AG09309 (cell line): Measurements from ENCODE around the gene FHOD3.
A peak's percentile ranks its signal among the peaks of the same experiment; 100 is the strongest.

Experiments
- DNase-seq: peaks from one replicate; pipeline ENCODE4 v3.0.0-alpha.2; 2010; ENCODE audit warnings: low read depth
- H3K4me3 ChIP-seq: 2 replicates; pipeline ENCODE4 v1.5.1; 2011; ENCODE audit warnings: mild to moderate bottlenecking, low read depth, low read length, moderate library complexity; ENCODE audit not compliant: control insufficient read depth
- TF ChIP-seq, protein P1 (sequence below): IDR thresholded peaks from 2 replicates; pipeline ENCODE4 v1.5.1; 2011; ENCODE audit warnings: mild to moderate bottlenecking, low read depth, low read length, inconsistent platforms; ENCODE audit not compliant: insufficient read depth, control insufficient read depth; ENCODE audit errors: missing control alignments

FHOD3 gene

DNA sequence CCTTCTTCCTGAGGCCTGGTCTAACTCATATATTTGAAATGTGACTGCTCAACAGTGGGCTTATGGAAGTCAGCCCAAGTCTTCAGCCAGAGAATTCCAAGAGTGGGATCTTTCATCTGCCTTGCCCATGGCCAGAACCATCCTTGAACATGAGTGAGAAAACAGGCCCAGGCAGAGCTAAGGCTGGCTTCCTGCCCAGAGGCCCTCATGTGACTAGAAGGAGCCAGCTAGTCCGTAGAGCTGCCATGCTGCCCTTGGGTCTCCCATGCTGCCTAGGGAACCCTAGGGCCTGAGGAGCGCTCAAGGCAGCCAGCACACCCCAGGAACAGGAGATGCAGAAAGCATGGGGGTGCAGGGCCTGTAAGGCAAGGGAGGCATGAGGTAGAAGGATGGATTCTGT, 203.6 kb downstream of the FHOD3 start:
- no peak overlapping the region for H3K4me3 ChIP-seq
- DNase-seq = no peak
- TF ChIP-seq, protein P1, sequence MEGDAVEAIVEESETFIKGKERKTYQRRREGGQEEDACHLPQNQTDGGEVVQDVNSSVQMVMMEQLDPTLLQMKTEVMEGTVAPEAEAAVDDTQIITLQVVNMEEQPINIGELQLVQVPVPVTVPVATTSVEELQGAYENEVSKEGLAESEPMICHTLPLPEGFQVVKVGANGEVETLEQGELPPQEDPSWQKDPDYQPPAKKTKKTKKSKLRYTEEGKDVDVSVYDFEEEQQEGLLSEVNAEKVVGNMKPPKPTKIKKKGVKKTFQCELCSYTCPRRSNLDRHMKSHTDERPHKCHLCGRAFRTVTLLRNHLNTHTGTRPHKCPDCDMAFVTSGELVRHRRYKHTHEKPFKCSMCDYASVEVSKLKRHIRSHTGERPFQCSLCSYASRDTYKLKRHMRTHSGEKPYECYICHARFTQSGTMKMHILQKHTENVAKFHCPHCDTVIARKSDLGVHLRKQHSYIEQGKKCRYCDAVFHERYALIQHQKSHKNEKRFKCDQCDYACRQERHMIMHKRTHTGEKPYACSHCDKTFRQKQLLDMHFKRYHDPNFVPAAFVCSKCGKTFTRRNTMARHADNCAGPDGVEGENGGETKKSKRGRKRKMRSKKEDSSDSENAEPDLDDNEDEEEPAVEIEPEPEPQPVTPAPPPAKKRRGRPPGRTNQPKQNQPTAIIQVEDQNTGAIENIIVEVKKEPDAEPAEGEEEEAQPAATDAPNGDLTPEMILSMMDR = no peak

DNA sequence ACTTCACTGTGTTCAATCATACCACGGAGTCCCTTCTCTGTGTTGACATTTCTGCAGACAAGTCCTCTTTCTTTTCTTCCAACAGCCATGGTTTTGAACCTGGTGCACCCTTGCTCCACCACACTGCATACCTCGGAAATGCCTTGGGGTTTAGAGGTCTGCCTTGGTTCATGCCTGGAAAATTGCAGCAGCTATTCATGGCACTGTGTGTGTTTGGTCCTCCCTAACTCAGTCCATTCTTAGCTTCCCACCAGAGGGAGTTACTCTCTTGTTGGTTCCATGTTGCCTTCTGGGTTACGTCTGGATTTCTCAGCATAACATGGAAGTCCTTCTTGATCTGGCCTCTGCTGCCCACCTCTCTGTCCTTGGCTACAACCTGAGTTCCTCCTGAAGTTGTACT, 206.0 kb downstream of the FHOD3 start:
- DNase-seq = no peak
- H3K4me3 ChIP-seq = no peak overlapping the region
- TF ChIP-seq, protein P1 = no peak

DNA sequence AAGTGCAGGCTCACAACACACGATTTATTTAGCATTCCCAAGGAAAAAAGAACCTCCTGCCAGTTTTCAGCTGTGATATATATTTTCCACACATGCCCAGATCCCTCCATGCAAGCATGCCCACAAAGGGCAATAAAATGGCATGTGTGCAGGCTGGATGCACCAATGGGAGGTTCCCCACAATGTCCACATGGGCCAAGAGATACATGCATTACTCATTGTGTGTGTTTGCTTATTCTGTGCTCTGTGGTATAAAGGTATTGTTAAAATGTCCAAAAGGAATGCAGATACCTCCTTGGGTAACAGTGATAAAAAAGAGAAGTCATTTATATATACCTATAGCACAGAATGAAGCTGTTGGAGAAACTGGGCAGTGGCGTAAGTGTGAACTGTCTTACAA, 207.4 kb downstream of the FHOD3 start:
- TF ChIP-seq, protein P1 = no peak
- DNase-seq = no peak
- H3K4me3 ChIP-seq = no peak overlapping the region

DNA sequence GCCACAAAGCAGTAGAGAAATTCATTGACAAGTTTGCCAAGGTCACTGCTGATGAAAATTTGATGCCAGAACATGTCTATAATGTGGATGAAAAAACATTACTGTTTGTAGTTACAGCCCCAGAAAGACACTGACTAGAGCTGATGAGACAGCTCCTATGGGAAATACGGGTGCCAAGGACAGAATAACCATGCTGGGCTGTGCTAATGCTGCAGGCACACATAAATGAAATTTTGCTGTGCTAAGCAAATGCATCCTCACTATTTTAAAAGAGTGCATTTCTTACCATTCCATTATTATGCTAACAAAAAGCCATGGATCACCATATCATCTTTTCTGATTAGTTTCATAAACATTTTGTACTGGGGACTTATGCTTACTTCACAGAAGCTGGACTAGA, 208.2 kb downstream of the FHOD3 start:
- DNase-seq = no peak
- TF ChIP-seq, protein P1 = no peak
- H3K4me3 ChIP-seq = no peak overlapping the region

DNA sequence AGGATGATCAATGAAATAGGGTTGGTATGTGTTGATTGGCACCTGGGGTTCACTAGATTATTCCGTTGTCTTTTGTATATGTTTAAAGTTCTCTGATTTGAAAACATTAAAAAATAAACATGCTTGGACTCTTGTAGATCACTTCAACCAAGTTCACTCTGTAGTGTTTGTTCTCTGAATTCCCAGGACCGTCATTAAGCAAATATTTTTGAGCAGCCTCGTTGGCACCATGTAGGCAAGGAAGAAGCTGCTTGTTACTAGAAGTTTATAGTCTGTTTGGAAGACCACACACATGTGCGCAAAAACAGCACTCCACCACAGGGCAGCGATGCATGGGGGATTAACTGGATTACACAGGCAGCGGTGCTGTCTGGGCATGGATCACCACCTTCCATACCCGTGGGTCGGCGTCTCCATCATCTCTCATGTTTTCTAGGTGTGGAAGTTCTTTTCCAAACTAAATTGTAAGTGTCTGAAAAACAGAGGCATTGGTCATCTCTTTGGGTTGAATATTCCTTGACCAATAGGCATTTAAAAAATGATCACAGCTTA, 212.2 kb downstream of the FHOD3 start:
- H3K4me3 ChIP-seq = no peak overlapping the region
- TF ChIP-seq, protein P1 = no peak
- no peak for DNase-seq

DNA sequence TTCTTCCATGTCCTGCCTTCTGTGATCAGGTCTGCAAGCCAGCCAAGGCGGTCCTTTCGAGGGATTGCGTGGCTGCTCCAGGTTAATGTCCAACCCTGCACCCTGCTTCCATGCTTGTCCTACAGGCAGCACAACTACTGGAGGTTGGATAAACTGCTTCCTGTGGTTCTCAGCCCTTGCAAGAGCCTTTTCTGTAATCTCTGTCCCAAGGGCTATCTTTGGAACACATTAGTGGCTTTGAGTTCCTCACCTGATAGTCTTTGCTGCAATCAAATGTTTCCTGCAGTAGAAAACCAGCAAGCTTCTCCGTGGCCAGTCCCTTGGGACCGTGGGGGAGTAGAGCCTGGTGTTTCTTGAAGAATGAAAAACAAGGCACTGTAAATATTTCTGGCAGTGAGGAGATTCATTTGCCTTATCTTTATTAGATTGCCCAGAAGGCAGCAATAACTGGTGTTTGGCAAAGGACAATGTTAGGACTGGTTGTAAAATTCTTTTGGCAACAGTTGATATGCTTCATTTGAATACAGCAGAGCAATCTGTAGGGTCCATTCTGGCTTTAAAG, 214.4 kb downstream of the FHOD3 start:
- H3K4me3 ChIP-seq = no peak overlapping the region
- TF ChIP-seq, protein P1 = no peak
- DNase-seq = peak; percentile 76
